Cerebellar cortex (tissue), 1 donor: ENCODE results near the gene SH3TC1.

Experiments
- DNase-seq: peaks from one replicate; pipeline ENCODE4 v3.0.0-alpha.2; 2015; ENCODE audit warnings: low spot score

SH3TC1 gene

GRCh38 chr4:8229331-8229975 lies 30.4 kb downstream of the SH3TC1 start:
- DNase-seq, result no peak

- no peak for DNase-seq
Observed at GRCh38 chr4:8230033-8230432, 30.9 kb downstream of the SH3TC1 start.

- no peak for DNase-seq
Observed at GRCh38 chr4:8230891-8231290, 31.8 kb downstream of the SH3TC1 start.

- DNase-seq, result no peak
Observed at GRCh38 chr4:8231551-8232049, 32.5 kb downstream of the SH3TC1 start.

GRCh38 chr4:8232748-8233147 lies 33.7 kb downstream of the SH3TC1 start:
- no peak for DNase-seq

- no peak for DNase-seq
Observed at GRCh38 chr4:8233672-8234484, 34.8 kb downstream of the SH3TC1 start.

GRCh38 chr4:8234715-8235114 lies 35.6 kb downstream of the SH3TC1 start:
- no peak for DNase-seq

- no peak for DNase-seq
Observed at GRCh38 chr4:8235224-8235623, 36.1 kb downstream of the SH3TC1 start.

GRCh38 chr4:8235686-8236085 lies 36.6 kb downstream of the SH3TC1 start:
- no peak for DNase-seq

- no peak for DNase-seq
Observed at GRCh38 chr4:8236106-8236919, 37.2 kb downstream of the SH3TC1 start.

GRCh38 chr4:8236920-8237195 lies 37.8 kb downstream of the SH3TC1 start:
- no peak for DNase-seq

GRCh38 chr4:8237256-8237989 lies 38.3 kb downstream of the SH3TC1 start:
- no peak for DNase-seq

- no peak for DNase-seq
Observed at GRCh38 chr4:8238036-8238511, 39.0 kb downstream of the SH3TC1 start.

GRCh38 chr4:8238515-8239053 lies 39.5 kb downstream of the SH3TC1 start:
- no peak for DNase-seq

GRCh38 chr4:8239226-8239625 lies 40.1 kb downstream of the SH3TC1 start:
- DNase-seq, result no peak

- no peak for DNase-seq
Observed at GRCh38 chr4:8239661-8240060, 40.6 kb downstream of the SH3TC1 start.

- DNase-seq, result no peak
Observed at GRCh38 chr4:8240211-8241041, 41.3 kb downstream of the SH3TC1 start.

- DNase-seq, result no peak
Observed at GRCh38 chr4:8241211-8241779, 42.2 kb downstream of the SH3TC1 start.

GRCh38 chr4:8241895-8242696 lies 43.0 kb downstream of the SH3TC1 start:
- peak; percentile 74 for DNase-seq
